ENCODE data around the gene LTBR.

DNA sequence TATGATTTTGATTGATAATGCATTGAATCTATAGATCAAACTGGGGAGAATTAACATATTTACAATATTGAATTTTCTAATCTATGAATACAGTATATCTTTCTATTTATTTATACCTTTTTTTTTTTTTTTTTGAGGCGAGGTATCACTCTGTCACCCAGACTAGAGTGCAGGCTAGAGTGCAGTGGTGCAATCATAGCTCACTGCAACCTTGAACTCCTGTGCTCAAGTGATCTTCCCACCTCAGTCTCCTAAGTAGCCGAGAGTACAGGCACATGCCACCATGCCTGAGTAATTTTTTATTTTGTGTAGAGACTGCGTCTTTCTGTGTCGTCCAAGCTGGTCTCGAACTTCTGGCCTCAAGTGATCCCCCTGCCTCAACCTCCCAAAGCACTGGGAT lies 20.4 kb downstream of the LTBR start:
- TF ChIP-seq, protein P1, sequence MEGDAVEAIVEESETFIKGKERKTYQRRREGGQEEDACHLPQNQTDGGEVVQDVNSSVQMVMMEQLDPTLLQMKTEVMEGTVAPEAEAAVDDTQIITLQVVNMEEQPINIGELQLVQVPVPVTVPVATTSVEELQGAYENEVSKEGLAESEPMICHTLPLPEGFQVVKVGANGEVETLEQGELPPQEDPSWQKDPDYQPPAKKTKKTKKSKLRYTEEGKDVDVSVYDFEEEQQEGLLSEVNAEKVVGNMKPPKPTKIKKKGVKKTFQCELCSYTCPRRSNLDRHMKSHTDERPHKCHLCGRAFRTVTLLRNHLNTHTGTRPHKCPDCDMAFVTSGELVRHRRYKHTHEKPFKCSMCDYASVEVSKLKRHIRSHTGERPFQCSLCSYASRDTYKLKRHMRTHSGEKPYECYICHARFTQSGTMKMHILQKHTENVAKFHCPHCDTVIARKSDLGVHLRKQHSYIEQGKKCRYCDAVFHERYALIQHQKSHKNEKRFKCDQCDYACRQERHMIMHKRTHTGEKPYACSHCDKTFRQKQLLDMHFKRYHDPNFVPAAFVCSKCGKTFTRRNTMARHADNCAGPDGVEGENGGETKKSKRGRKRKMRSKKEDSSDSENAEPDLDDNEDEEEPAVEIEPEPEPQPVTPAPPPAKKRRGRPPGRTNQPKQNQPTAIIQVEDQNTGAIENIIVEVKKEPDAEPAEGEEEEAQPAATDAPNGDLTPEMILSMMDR (IDR thresholded peaks at IDR 0.05), result no peak
- no peak for TF ChIP-seq POLR2A (IDR thresholded peaks at IDR 0.05)
